ENCODE data around the gene POLA2. TPM values are rescaled to one million over a fixed set of nuclear protein-coding genes. Genes with fewer than 3 reads are reported as not detected.
A peak's percentile ranks its signal among the peaks of the same experiment; 100 is the strongest.
"Not testable (repeated sequence)": the region's sequence is repeated elsewhere in the genome, so short reads cannot be mapped to it uniquely, and the experiment has no call there.

The POLA2 gene
- total RNA-seq, 5 donors from 2014 or later (not counting 1 experiment from before 2014, with no cell fraction given) = 15.1 to 24.2 (median 20.4) TPM

- peaks cover 0 to 6% of the 10 kb centered on the region in 2 experiments for H3K27me3 ChIP-seq (replicated peaks in 1 of 2; ENCODE audit: control insufficient read depth in 2 of 2, extremely low read depth in 1 of 2, insufficient read depth in 2 of 2, low read length in 1 of 2)
- no peak for ATAC-seq (replicated peaks in 1 of 4)
- POLR2A ChIA-PET = interaction anchor here (0.7 kb wide), 3 partner anchors 55 to 200 kb away, joined by 3 to 4 read pairs (median 4); no protein-coding TSS in a partner anchor
- Mint-ChIP-seq H3K4me1 (peaks cover 14 to 16% (median 14%) of the 10 kb centered on the region in 3 donors), H3K4me3 (peak overlapping the region in 1 of 3 donors; percentile 21), H3K9me3 (no peaks in the 10 kb centered on the region), H3K27me3 (peaks cover 0 to 4% of the 10 kb centered on the region in 2 donors), H3K36me3 (no peaks in the 10 kb centered on the region), H3K27ac (peak overlapping the region; percentile 58 to 64)
- H3K36me3 ChIP-seq (ENCODE audit: control insufficient read depth in 2 of 2, extremely low read depth in 1 of 2, insufficient read depth in 1 of 2, low read length in 1 of 2) = no peaks in the 10 kb centered on the region
- CTCF ChIA-PET = interaction anchor here (0.6 to 6.6 kb wide), 31 partner anchors 9 to 740 kb away, joined by 3 to 64 read pairs (median 4); partner anchors contain the start of genes CDC42EP2 (in 1 of the 2), POLA2 (in 1 of the 2) and SCYL1 (in 1 of the 2)
- peaks cover 2 to 10% of the 10 kb centered on the region in 2 experiments for H3K4me1 ChIP-seq (ENCODE audit: control insufficient read depth in 1 of 2, extremely low read depth in 1 of 2, insufficient read depth in 2 of 2, low read length in 2 of 2)
- no peak overlapping the region for H3K27ac ChIP-seq (ENCODE audit: low read length)
- peak in 1 of 35 experiments; percentile 17 for DNase-seq
- no peaks in the 10 kb centered on the region for H3K9me3 ChIP-seq
- WGBS (ENCODE audit: insufficient coverage) = no CpG with 5 or more reads among the region's 2 CpGs
- no peak overlapping the region for H3K4me3 ChIP-seq (ENCODE audit: control insufficient read depth in 1 of 2, extremely low read depth in 1 of 2, low read length in 1 of 2)
These were observed 67.7 kb downstream of the POLA2 start for GRCh38 chr11:65329478-65329877.

- 8% methylated on average over 6 of the region's 13 CpGs for WGBS (ENCODE audit: insufficient coverage)
- Histone ChIP-seq H3K4me1 (ENCODE audit: control insufficient read depth in 1 of 2, extremely low read depth in 1 of 2, insufficient read depth in 2 of 2, low read length in 2 of 2) (peaks cover 6 to 15% of the 10 kb centered on the region in 2 experiments), H3K27ac (ENCODE audit: low read length) (no peak overlapping the region), H3K4me3 (ENCODE audit: control insufficient read depth in 1 of 2, extremely low read depth in 1 of 2, low read length in 1 of 2) (no peak overlapping the region), H3K9me3 (no peaks in the 10 kb centered on the region), H3K36me3 (ENCODE audit: control insufficient read depth in 2 of 2, extremely low read depth in 1 of 2, insufficient read depth in 1 of 2, low read length in 1 of 2) (no peaks in the 10 kb centered on the region), H3K27me3 (replicated peaks in 1 of 2; ENCODE audit: control insufficient read depth in 2 of 2, extremely low read depth in 1 of 2, insufficient read depth in 2 of 2, low read length in 1 of 2) (peaks cover 0 to 6% of the 10 kb centered on the region in 2 experiments)
- DNase-seq (peak; percentile 42 to 93 (median 76)), ATAC-seq (replicated peaks in 1 of 4) (no peak)
- POLR2A ChIA-PET = interaction anchor here (0.6 to 0.7 kb wide), 4 partner anchors 55 to 201 kb away, joined by 3 to 4 read pairs (median 4); no protein-coding TSS in a partner anchor
- Mint-ChIP-seq H3K36me3 (no peaks in the 10 kb centered on the region), H3K27ac (peak overlapping the region; percentile 58 to 64), H3K4me3 (peak overlapping the region in 1 of 3 donors; percentile 21), H3K9me3 (no peaks in the 10 kb centered on the region), H3K27me3 (peaks cover 0 to 4% of the 10 kb centered on the region in 2 donors), H3K4me1 (peaks cover 19 to 21% (median 19%) of the 10 kb centered on the region in 3 donors)
- CTCF ChIA-PET = interaction anchor here (0.6 to 6.6 kb wide), 27 partner anchors 8 to 740 kb away, joined by 3 to 64 read pairs (median 4); partner anchors contain the start of genes CDC42EP2 (in 1 of the 2) and SCYL1 (in 1 of the 2)
These were observed 68.2 kb downstream of the POLA2 start for GRCh38 chr11:65329944-65330403.

- peaks cover 24 to 27% (median 25%) of the 10 kb centered on the region in 3 donors for H3K4me1 Mint-ChIP-seq
- DNase-seq = no peak
- H3K27me3 Mint-ChIP-seq = peaks cover 0 to 1% of the 10 kb centered on the region in 2 donors
- POLR2A ChIA-PET = no interaction called here
- no peaks in the 10 kb centered on the region for H3K36me3 Mint-ChIP-seq
- WGBS (ENCODE audit: insufficient coverage) = 91% methylated on average over 4 of the region's 7 CpGs
- no peak overlapping the region for H3K27ac ChIP-seq (ENCODE audit: low read length)
- no peak overlapping the region for H3K4me3 ChIP-seq (ENCODE audit: control insufficient read depth in 1 of 2, extremely low read depth in 1 of 2, low read length in 1 of 2)
- CTCF ChIA-PET = interaction anchor here (0.7 to 6.6 kb wide), 14 partner anchors 8 to 713 kb away, joined by 3 to 64 read pairs (median 4); partner anchors contain the start of gene CDC42EP2 (in 1 of the 2)
- peaks cover 0 to 6% of the 10 kb centered on the region in 2 experiments for H3K27me3 ChIP-seq (replicated peaks in 1 of 2; ENCODE audit: control insufficient read depth in 2 of 2, extremely low read depth in 1 of 2, insufficient read depth in 2 of 2, low read length in 1 of 2)
- H3K4me3 Mint-ChIP-seq = no peak overlapping the region
- no peaks in the 10 kb centered on the region for H3K36me3 ChIP-seq (ENCODE audit: control insufficient read depth in 2 of 2, extremely low read depth in 1 of 2, insufficient read depth in 1 of 2, low read length in 1 of 2)
- no peaks in the 10 kb centered on the region for H3K9me3 Mint-ChIP-seq
- no peaks in the 10 kb centered on the region for H3K9me3 ChIP-seq
- no peak overlapping the region for H3K27ac Mint-ChIP-seq
- ATAC-seq (replicated peaks in 1 of 4) = no peak
- H3K4me1 ChIP-seq (ENCODE audit: control insufficient read depth in 1 of 2, extremely low read depth in 1 of 2, insufficient read depth in 2 of 2, low read length in 2 of 2) = peaks cover 8 to 18% of the 10 kb centered on the region in 2 experiments
These were observed 68.8 kb downstream of the POLA2 start for GRCh38 chr11:65330544-65330943.

GRCh38 chr11:65332591-65332990 lies 70.8 kb downstream of the POLA2 start:
- ChIA-PET CTCF (interaction anchor here in 1 of 2 donors (0.6 to 6.6 kb wide), 6 partner anchors 10 to 214 kb away, joined by 3 to 64 read pairs (median 4); partner anchors contain the start of gene CDC42EP2), POLR2A (interaction anchor here (0.6 to 0.7 kb wide), 2 partner anchors 1153 to 1784 kb away, joined by 3 to 5 read pairs; no protein-coding TSS in a partner anchor)
- not testable (repeated sequence) for H3K27ac Mint-ChIP-seq

GRCh38 chr11:65334696-65335295 lies 73.0 kb downstream of the POLA2 start:
- no peak for DNase-seq
- ChIA-PET POLR2A (interaction anchor here (0.6 to 1.0 kb wide), 3 partner anchors 11 to 184 kb away, joined by 3 to 4 read pairs (median 3); partner anchors contain the start of gene MALAT1 (in 1 of the 2)), CTCF (interaction anchor here (0.6 to 6.6 kb wide), 5 partner anchors 8 to 1050 kb away, joined by 3 to 64 read pairs (median 5); partner anchors contain the start of gene CDC42EP2 (in 2 of the 2))
- no peaks in the 10 kb centered on the region for H3K9me3 ChIP-seq
- Mint-ChIP-seq H3K27me3 (no peaks in the 10 kb centered on the region), H3K4me3 (peak overlapping the region; percentile 94 to 99 (median 98)), H3K36me3 (peaks cover 10% of the 10 kb centered on the region), H3K27ac (peak overlapping the region; percentile 84 to 86), H3K4me1 (peaks cover 43 to 48% (median 46%) of the 10 kb centered on the region in 3 donors), H3K9me3 (no peaks in the 10 kb centered on the region)
- ATAC-seq (replicated peaks in 1 of 4) = no peak
- peak overlapping the region; percentile 82 to 96 for H3K4me3 ChIP-seq (ENCODE audit: control insufficient read depth in 1 of 2, extremely low read depth in 1 of 2, low read length in 1 of 2)
- WGBS (ENCODE audit: insufficient coverage) = 7% methylated on average over 4 of the region's 5 CpGs
- no peaks in the 10 kb centered on the region for H3K27me3 ChIP-seq (replicated peaks in 1 of 2; ENCODE audit: control insufficient read depth in 2 of 2, extremely low read depth in 1 of 2, insufficient read depth in 2 of 2, low read length in 1 of 2)
- H3K4me1 ChIP-seq (ENCODE audit: control insufficient read depth in 1 of 2, extremely low read depth in 1 of 2, insufficient read depth in 2 of 2, low read length in 2 of 2) = peaks cover 8 to 39% of the 10 kb centered on the region in 2 experiments
- H3K36me3 ChIP-seq (ENCODE audit: control insufficient read depth in 2 of 2, extremely low read depth in 1 of 2, insufficient read depth in 1 of 2, low read length in 1 of 2) = peaks cover 0 to 7% of the 10 kb centered on the region in 2 donors
- H3K27ac ChIP-seq (ENCODE audit: low read length) = no peak overlapping the region

More at GRCh38 chr11:65332591-65332990, 70.8 kb downstream of the POLA2 start:
- H3K4me3 ChIP-seq (ENCODE audit: control insufficient read depth in 1 of 2, extremely low read depth in 1 of 2, low read length in 1 of 2); DNase-seq; H3K9me3 Mint-ChIP-seq; H3K9me3 ChIP-seq; H3K27ac ChIP-seq (ENCODE audit: low read length); H3K4me3 Mint-ChIP-seq; H3K36me3 ChIP-seq (ENCODE audit: control insufficient read depth in 2 of 2, extremely low read depth in 1 of 2, insufficient read depth in 1 of 2, low read length in 1 of 2); H3K27me3 Mint-ChIP-seq; H3K27me3 ChIP-seq (replicated peaks in 1 of 2; ENCODE audit: control insufficient read depth in 2 of 2, extremely low read depth in 1 of 2, insufficient read depth in 2 of 2, low read length in 1 of 2); H3K36me3 Mint-ChIP-seq; ATAC-seq (replicated peaks in 1 of 4): not testable (repeated sequence)
- H3K4me1 ChIP-seq (ENCODE audit: control insufficient read depth in 1 of 2, extremely low read depth in 1 of 2, insufficient read depth in 2 of 2, low read length in 2 of 2) = peaks cover 8 to 28% of the 10 kb centered on the region in 2 experiments
- peaks cover 31 to 35% (median 34%) of the 10 kb centered on the region in 3 donors for H3K4me1 Mint-ChIP-seq
- no CpG with 5 or more reads among the region's 9 CpGs for WGBS (ENCODE audit: insufficient coverage)

GRCh38 chr11:65338676-65339075 lies 76.9 kb downstream of the POLA2 start:
- Mint-ChIP-seq H3K4me1 (peaks cover 37 to 48% (median 46%) of the 10 kb centered on the region in 3 donors), H3K36me3 (peaks cover 30% of the 10 kb centered on the region), H3K4me3 (peak overlapping the region in 1 of 3 donors; percentile 37), H3K27ac (no peak overlapping the region), H3K27me3 (no peaks in the 10 kb centered on the region), H3K9me3 (no peaks in the 10 kb centered on the region)
- Histone ChIP-seq H3K4me1 (ENCODE audit: control insufficient read depth in 1 of 2, extremely low read depth in 1 of 2, insufficient read depth in 2 of 2, low read length in 2 of 2) (peaks cover 8 to 33% of the 10 kb centered on the region in 2 experiments), H3K36me3 (ENCODE audit: control insufficient read depth in 2 of 2, extremely low read depth in 1 of 2, insufficient read depth in 1 of 2, low read length in 1 of 2) (peaks cover 4 to 44% of the 10 kb centered on the region in 2 donors), H3K27ac (ENCODE audit: low read length) (no peak overlapping the region), H3K4me3 (ENCODE audit: control insufficient read depth in 1 of 2, extremely low read depth in 1 of 2, low read length in 1 of 2) (no peak overlapping the region), H3K9me3 (no peaks in the 10 kb centered on the region), H3K27me3 (replicated peaks in 1 of 2; ENCODE audit: control insufficient read depth in 2 of 2, extremely low read depth in 1 of 2, insufficient read depth in 2 of 2, low read length in 1 of 2) (no peaks in the 10 kb centered on the region)
- ATAC-seq (replicated peaks in 1 of 4) (no peak), DNase-seq (no peak)
- ChIA-PET POLR2A (interaction anchor here in 1 of 2 donors (0.6 kb wide), 1 partner anchor 1463 kb away, joined by 3 read pairs; no protein-coding TSS in a partner anchor), CTCF (interaction anchor here (0.6 to 1.3 kb wide), 4 partner anchors 9 to 11 kb away, joined by 3 to 4 read pairs (median 3); no protein-coding TSS in a partner anchor)
- 90% methylated on average over 3 of the region's 7 CpGs for WGBS (ENCODE audit: insufficient coverage)

All from T-cell (primary cell).